ES-I3 (cell line): Measurements from ENCODE around the gene NUPR2.
"Not testable (repeated sequence)": the region's sequence is repeated elsewhere in the genome, so short reads cannot be mapped to it uniquely, and the experiment has no call there.

Source experiments
- H3K36me3 ChIP-seq: 2 replicates; pipeline ENCODE4 v1.6.1; 2013; ENCODE audit warnings: mild to moderate bottlenecking, low read length, control low read depth, moderate library complexity; ENCODE audit not compliant: insufficient read depth
- H3K4me1 ChIP-seq: 2 replicates; pipeline ENCODE4 v1.6.1; 2013; ENCODE audit warnings: mild to moderate bottlenecking, control low read depth, low read length; ENCODE audit not compliant: insufficient read depth
- H3K9ac ChIP-seq: 2 replicates; pipeline ENCODE4 v1.6.1; 2013; ENCODE audit warnings: low read depth, mild to moderate bottlenecking, low read length, moderate library complexity
- H3K9me3 ChIP-seq: 2 replicates; pipeline ENCODE4 v1.6.1; 2013; ENCODE audit warnings: mild to moderate bottlenecking, low read length, moderate library complexity; ENCODE audit not compliant: control insufficient read depth, insufficient read depth

Gene NUPR2, protein sequence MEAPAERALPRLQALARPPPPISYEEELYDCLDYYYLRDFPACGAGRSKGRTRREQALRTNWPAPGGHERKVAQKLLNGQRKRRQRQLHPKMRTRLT

DNA sequence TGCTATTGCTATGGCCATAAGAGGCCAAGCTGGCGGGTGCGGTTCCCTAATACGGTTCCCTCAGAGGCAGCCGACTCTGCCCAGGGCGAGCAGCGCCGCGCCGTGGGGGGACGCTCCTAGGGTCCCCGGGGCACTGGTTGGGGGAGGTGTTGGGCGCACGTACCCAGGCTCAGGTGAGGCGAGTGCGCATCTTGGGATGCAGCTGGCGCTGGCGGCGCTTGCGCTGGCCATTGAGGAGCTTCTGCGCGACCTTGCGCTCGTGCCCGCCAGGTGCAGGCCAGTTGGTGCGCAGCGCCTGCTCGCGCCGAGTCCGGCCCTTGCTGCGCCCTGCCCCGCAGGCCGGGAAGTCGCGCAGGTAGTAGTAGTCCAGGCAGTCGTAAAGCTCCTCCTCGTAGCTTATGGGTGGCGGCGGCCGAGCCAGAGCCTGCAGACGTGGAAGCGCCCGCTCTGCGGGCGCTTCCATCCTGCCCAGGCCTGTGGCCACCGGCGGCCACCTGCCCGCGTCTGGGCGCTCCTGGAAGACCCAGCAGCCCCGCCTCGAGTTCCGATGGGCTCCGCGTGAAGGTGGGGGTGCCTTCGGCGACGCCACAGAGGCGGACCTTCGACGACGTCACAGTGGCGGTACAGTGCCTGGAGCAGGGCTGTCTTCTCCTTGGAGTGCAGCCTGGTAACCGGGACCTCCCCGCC, at the start of gene NUPR2:
TSS of gene NUPR2 (minus strand) at position 566 of the 687 bp plus-strand sequence. CDS start at position 463, 103 bp downstream.
- Histone ChIP-seq H3K9me3 (no peaks in the 10 kb centered on the region), H3K36me3 (no peaks in the 10 kb centered on the region), H3K9ac (no peak within 1 kb of the TSS), H3K4me1 (no peaks in the 10 kb centered on the region)

DNA sequence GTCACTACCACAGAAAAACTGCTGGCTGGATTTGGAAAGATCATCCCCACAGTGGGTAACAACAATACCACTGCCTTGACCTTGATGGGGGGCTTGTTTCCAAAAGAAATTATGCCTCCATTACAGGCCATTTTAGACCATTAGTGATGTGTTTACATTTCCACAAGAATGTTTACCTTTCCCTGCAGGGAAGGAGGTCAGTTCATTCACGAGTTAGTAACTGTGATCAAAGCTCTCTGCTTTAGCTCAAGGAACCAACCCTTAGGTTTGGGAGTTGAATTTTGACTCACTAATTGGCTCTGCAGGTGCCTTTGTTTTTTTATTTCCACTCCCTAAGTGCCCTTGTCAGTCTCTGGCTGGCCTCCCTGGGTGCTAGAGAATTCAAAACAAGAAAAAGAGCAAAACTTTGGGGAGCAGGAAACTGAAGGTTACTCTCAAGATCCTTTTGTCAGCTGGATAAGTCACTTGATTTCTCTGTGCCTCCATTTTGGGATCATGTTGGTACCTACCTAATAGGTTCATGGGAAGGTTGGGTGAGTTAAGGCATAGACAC, 41.1 kb upstream of the NUPR2 start:
- Histone ChIP-seq H3K36me3 (no peaks in the 10 kb centered on the region), H3K9ac (no peak overlapping the region), H3K9me3 (no peaks in the 10 kb centered on the region), H3K4me1 (no peaks in the 10 kb centered on the region)

DNA sequence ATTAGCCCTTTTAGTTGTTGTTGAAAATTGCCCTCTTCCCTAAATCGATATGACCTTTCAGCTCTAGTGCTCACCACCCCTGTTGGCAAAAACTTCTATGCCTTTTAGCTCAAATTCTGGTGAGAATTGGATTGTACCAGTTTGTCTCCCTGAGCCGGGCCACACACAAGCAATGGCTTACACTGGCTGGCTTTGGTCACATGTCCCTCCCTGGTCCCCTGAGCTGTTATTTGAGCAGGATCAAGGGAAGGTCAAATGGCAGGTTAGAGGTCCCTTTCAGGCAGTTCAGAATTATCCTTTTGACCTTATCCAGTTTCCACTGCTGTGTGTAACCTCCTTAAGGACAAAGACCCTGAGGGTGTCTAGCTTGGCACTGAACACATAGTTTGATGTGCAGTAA, 14.8 kb upstream of the NUPR2 start:
- not testable (repeated sequence) for H3K4me1 ChIP-seq, H3K9ac ChIP-seq, H3K36me3 ChIP-seq, H3K9me3 ChIP-seq

DNA sequence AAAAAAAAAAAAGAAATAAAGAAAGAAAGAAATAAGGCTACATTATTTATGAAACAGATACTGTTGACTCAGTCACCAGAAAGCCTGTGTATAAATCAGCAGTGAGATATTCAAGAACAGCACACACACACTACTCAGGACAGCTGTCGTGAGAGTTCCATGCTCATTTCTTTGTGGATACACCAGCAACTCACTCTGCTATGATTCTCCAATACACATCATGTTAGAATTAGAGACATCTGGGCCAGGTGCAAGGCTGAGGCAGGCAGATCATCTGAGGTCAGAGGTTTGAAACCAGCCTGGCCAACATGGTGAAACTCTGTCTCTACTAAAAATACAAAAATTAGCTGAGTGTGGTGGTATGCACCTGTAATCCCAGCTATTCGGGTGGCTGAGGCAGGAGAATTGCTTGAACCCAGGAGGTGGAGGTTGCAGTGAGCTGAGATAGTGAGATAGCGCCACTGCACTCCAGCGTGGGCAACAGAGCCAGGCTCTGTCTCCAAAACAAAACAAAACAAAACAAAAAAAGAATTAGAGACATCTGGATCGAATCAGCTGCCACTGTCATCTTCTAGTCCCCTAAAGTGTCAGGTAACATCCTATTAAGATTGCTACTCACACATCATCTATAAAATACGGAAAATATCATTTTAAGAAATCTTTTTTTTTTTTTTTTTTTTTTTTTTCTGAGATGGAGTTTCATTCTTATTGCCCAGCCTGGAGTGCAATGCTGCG, 11.2 kb upstream of the NUPR2 start:
- no peak overlapping the region for H3K9ac ChIP-seq
- H3K36me3 ChIP-seq = no peaks in the 10 kb centered on the region
- H3K4me1 ChIP-seq = no peaks in the 10 kb centered on the region
- H3K9me3 ChIP-seq = no peaks in the 10 kb centered on the region

DNA sequence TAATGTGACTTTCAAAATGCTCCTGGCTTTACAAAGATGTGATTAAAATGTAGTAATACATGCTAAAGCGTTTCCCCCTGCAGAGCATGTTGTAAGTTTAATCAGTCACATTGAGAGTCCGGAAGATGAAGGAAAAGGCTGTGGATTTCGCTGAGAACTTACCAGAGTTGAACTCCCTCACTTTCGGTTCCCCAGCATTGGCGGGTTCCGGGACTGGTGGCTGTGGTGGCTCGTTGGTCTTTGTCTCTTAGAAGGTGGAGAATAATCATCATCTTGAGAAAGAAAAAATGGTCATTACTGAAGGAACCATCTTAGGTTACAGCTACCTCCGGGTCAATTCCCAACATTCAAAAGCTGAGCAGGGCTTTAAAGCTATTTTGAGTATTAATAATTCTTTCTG, 9.6 kb upstream of the NUPR2 start:
- no peaks in the 10 kb centered on the region for H3K4me1 ChIP-seq
- no peak overlapping the region for H3K9ac ChIP-seq
- no peaks in the 10 kb centered on the region for H3K36me3 ChIP-seq
- no peaks in the 10 kb centered on the region for H3K9me3 ChIP-seq

DNA sequence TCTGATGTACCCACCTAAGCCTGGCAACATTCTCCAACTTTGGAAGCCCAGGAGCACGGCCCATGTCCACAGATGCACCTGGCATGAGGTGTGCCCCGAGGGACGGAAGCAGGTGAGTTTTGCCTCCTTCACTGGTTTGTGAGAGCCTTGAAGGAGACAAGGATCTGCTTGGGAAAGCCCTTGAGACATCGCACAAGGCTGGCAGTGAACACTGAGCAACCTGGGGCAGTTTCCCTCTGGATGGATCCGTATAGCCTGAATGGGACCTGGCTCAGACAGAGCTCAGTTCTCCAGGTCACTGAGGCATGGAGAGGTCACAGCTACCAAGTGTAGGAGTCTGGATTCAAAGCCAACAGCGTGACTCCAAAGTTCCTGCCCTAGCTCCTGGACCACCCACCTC, 8.8 kb upstream of the NUPR2 start:
- no peak overlapping the region for H3K9ac ChIP-seq
- no peaks in the 10 kb centered on the region for H3K4me1 ChIP-seq
- H3K9me3 ChIP-seq = no peaks in the 10 kb centered on the region
- H3K36me3 ChIP-seq = no peaks in the 10 kb centered on the region

DNA sequence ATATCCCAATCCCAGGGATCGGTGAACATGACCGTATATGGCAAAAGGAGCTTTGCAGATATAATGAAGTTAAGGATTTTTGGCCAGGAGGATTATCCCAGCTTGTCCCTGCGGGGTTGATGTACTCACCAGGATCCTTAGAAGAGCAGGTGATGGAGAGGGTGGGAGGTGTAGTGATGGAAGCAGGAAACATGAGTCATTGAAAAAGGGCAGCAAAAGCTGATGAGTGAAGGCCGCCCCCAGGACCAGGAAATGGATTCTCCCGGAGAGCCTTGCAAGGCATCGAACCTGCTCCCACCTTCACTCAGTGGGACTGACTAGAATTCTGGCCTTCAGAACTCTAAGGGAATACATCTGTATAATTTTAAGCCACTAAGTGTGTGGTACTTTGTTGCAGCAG, 5.2 kb upstream of the NUPR2 start:
- Histone ChIP-seq H3K9ac (no peak overlapping the region), H3K36me3 (no peaks in the 10 kb centered on the region), H3K9me3 (no peaks in the 10 kb centered on the region), H3K4me1 (no peaks in the 10 kb centered on the region)

DNA sequence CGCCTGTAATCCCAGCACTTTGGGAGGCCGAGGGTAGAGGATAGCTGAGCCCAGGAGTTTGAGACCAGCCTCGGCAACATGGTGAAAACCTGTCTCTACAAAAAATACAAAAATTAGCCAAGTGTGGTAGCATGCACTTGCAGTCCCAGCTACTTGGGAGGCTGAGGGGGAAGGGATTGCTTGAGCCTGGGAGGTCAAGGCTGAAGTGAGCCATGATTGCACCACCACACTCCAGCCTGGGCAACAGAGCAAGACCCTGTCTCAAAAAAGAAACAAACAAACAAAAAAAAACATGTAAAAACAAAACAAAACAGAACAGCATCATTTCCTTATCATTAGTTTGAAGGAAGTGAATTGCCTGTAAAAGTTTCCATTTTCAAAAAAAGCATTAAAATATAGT, 4.0 kb downstream of the NUPR2 start:
- H3K36me3 ChIP-seq = not testable (repeated sequence)

DNA sequence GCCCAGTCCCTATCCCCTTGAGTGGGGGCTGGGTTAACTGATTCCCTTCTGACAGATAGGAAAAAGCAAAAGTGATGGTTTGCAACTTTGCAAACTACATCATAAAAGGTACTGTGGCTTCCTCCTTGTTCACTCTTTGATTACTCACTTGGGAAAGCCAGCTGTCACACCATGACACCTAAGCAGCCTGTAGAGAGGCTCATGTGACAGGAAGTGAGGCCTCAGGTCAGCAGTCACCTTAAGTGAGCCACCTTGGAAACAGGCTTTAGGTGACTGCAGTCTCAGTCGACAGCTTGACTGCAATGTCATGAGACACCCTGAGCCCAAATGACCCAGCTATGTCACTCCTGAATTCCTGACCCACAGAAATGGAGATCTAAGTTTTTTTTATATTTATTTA, 5.6 kb downstream of the NUPR2 start:
- Histone ChIP-seq H3K9me3 (no peaks in the 10 kb centered on the region), H3K9ac (no peak overlapping the region), H3K4me1 (no peaks in the 10 kb centered on the region), H3K36me3 (no peaks in the 10 kb centered on the region)

More for the DNA sequence above, 4.0 kb downstream of the NUPR2 start:
- not testable (repeated sequence) for H3K4me1 ChIP-seq, H3K9me3 ChIP-seq, H3K9ac ChIP-seq

DNA sequence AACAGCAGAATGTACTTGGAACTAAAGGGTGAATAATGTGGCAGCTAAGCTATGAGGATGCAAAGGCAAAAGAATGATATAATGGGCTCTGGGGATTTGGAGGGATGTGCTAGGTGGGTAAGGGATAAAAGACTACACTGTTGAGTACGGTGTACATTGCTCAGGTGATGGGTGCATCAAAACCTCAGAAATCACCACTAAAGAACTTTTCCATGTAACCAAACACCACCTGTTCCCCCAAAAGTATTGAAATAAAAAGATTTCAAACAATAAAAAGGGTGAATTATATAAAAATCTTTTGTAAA, 8.3 kb downstream of the NUPR2 start:
- Histone ChIP-seq H3K9ac (no peak overlapping the region), H3K4me1 (no peaks in the 10 kb centered on the region), H3K9me3 (no peaks in the 10 kb centered on the region), H3K36me3 (no peaks in the 10 kb centered on the region)

DNA sequence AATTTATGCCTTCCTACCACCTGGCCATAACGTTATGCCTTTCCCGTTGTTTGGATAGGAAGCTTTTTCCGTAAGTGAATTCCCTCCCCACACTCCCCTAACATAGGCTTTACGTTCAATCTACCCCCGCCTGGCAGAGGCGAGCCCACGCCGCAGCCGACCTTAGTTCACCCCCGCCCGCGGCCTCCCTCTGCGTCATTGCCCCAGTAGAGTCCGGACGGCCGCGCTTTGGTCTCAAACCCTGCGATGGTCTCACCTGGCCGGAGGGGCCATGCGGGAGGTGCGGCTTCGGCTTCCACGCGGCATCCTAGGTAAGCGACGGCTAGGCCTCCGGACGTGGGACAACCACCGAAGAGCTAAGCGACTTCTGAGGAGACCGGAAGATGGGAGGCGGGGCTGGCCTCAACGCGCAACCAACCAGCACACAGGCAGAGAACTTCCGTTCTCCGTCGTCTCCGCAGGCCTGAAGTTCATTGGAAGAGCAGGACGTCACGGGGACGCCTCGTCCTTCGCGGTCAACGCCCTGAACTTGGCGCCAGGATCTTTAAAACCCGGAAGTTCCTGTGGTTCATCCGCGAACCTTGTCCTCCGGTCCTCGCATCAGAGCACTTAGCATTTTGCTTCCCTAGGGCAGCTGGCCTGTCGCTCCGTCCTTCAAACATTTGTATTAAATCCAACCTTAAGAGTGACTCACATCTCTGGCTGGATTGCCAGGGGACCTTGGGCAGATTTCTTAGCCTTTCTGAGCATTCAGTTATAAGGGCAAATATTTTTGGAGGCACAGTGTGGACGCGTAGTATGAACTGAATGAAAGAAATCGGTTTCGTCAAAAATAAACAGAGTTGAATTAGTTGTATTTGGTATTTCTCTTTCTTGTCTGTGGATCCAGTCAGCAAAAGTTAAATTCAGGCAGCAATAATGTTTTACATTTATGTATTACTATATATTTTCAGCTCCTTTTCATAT, 9.8 kb downstream of the NUPR2 start, which contains the start of gene CHCHD2:
TSS of gene CHCHD2 (minus strand) at position 369 of the 966 bp plus-strand sequence. CDS start at position 306, 63 bp downstream.
- Histone ChIP-seq H3K9me3 (no peaks in the 10 kb centered on the region), H3K9ac (no peak within 1 kb of the TSS), H3K36me3 (no peaks in the 10 kb centered on the region), H3K4me1 (no peaks in the 10 kb centered on the region)

DNA sequence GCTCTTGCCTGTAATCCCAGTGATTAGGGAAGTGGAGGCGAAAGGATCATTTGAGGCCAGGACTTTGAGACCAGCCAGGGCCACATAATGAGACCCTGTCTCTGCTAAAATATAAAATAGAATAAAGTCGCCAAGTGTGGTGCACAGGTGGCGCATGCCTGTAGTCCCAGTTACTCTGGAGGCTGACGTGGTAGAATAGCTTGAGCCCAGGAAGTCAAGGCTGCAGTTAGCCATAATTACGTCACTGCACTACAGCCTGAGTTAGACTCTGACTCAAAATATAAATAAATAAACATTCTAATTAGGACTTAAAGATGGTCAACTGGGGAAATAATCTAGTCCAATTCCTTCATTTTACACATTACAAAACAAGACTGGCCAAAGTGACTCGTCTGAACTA, 10.7 kb downstream of the NUPR2 start:
- Histone ChIP-seq H3K9me3 (no peaks in the 10 kb centered on the region), H3K36me3 (no peaks in the 10 kb centered on the region), H3K4me1 (no peaks in the 10 kb centered on the region), H3K9ac (no peak overlapping the region)

DNA sequence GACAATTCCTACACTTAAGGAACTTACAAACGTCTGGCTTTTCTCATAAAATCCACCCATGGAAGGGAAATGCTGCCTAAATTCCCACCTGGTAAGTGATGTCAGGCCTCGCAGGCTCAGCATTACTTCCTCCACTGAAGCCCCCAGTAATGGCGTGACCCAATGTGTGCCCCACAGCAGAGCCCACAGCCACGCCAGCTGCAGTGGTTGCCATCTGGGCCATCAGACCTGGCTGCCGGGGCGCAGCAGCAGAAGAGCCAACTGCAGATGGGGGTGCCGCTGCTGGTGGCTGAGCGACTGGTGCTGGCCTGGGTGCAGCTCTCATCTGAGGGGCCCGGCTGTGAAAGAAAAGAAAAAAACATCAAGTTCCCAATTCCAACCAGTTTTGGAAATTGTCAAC, 12.1 kb downstream of the NUPR2 start:
- H3K9me3 ChIP-seq, H3K4me1 ChIP-seq, H3K9ac ChIP-seq, H3K36me3 ChIP-seq: not testable (repeated sequence)

DNA sequence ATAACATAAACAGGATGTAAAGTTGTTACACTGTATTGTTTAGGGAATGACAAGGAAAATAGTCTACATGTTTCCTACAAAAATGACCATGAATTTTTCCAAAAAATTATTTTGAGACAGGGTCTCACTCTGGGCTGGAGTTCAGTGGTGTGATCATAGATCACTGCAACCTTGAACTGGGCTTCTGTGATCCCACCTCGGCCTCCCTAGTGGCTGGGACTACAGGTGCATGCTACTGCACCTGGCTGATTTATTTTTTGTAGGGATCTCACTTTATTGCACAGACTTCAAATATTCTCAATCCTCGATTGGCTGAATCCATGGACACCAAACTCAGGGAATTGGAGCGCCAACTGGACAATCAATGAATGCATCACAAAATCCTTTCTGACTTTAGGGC, 16.6 kb downstream of the NUPR2 start:
- no peaks in the 10 kb centered on the region for H3K4me1 ChIP-seq
- H3K36me3 ChIP-seq = no peaks in the 10 kb centered on the region
- H3K9me3 ChIP-seq = no peaks in the 10 kb centered on the region
- H3K9ac ChIP-seq = no peak overlapping the region
